ENCODE measurements around the gene KCNIP4.

The KCNIP4 gene

GRCh38 chr4:21795091-21795490 is 153.5 kb downstream of the KCNIP4 start:
- Mint-ChIP-seq H3K4me3 (no peak overlapping the region), H3K27me3 (no peaks in the 10 kb centered on the region), H3K27ac (no peak overlapping the region), H3K9me3 (peaks cover 3% of the 10 kb centered on the region), H3K36me3 (no peaks in the 10 kb centered on the region), H3K4me1 (no peaks in the 10 kb centered on the region)
- no peak for ATAC-seq (ENCODE audit: low read depth)
- DNase-seq (ENCODE audit: low spot score in 2 of 2), result no peak

DNA sequence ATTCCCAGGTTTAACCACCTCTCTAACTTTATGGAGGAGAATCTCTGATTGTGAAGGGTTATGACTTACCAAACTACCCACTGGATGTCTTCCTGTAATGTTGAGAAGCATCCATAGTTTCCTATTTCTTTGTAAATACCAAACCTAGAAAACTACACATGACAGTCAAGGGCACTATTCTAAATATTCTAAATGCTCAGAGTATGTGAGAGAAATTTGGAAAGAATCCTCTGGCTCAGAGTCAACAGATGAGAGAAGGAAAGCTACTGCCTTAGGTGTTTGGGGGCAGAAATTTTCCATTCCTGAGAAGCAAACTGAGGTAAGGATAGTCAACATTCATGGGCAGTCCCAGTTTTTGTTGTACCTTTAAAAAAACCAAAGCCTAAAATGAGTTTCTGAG is 155.8 kb downstream of the KCNIP4 start:
- no peak overlapping the region for H3K27ac Mint-ChIP-seq
- no peaks in the 10 kb centered on the region for H3K4me1 Mint-ChIP-seq
- no peak for ATAC-seq (ENCODE audit: low read depth)
- no peak overlapping the region for H3K4me3 Mint-ChIP-seq
- no peaks in the 10 kb centered on the region for H3K27me3 Mint-ChIP-seq
- no peak for DNase-seq (ENCODE audit: low spot score in 2 of 2)
- no peaks in the 10 kb centered on the region for H3K36me3 Mint-ChIP-seq
- peaks cover 3% of the 10 kb centered on the region for H3K9me3 Mint-ChIP-seq

- Mint-ChIP-seq H3K9me3 (peaks cover 3% of the 10 kb centered on the region), H3K36me3 (no peaks in the 10 kb centered on the region), H3K4me1 (no peaks in the 10 kb centered on the region), H3K27ac (no peak overlapping the region), H3K27me3 (no peaks in the 10 kb centered on the region), H3K4me3 (no peak overlapping the region)
- no peak for DNase-seq (ENCODE audit: low spot score in 2 of 2)
- no peak for ATAC-seq (ENCODE audit: low read depth)
Measured at GRCh38 chr4:21790438-21791029, 158.0 kb downstream of the KCNIP4 start.

- Mint-ChIP-seq H3K4me1 (no peaks in the 10 kb centered on the region), H3K36me3 (no peaks in the 10 kb centered on the region), H3K27ac (no peak overlapping the region), H3K27me3 (peaks cover 1% of the 10 kb centered on the region), H3K9me3 (peaks cover 3% of the 10 kb centered on the region), H3K4me3 (no peak overlapping the region)
- ATAC-seq (ENCODE audit: low read depth) (no peak), DNase-seq (ENCODE audit: low spot score in 2 of 2) (no peak)
Measured at GRCh38 chr4:21780148-21780547, 168.4 kb downstream of the KCNIP4 start.

DNA sequence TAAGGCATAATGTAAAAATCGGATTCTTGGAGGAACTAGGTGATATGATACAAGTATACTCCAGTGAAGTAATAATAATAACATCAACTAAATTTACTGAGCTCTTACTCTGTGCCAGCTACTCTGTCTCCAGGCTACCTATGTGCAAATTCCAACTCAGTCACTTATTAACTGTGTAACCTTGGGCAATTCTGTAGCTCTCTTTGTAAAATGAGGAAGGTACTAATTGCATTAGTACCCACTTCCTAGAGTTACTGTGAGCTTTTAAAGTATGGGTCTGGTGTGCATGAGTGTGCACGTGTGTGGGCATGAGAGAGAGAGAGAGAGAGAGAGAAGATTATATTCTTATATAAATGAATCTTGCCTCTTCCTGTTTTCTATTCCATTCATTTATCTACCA is 169.9 kb downstream of the KCNIP4 start:
- Mint-ChIP-seq H3K4me3 (no peak overlapping the region), H3K27ac (no peak overlapping the region), H3K9me3 (peaks cover 6% of the 10 kb centered on the region), H3K27me3 (peaks cover 1% of the 10 kb centered on the region), H3K36me3 (no peaks in the 10 kb centered on the region), H3K4me1 (no peaks in the 10 kb centered on the region)
- no peak for DNase-seq (ENCODE audit: low spot score in 2 of 2)
- no peak for ATAC-seq (ENCODE audit: low read depth)

GRCh38 chr4:21775703-21776102 is 172.9 kb downstream of the KCNIP4 start:
- ATAC-seq (ENCODE audit: low read depth) (no peak), DNase-seq (ENCODE audit: low spot score in 2 of 2) (no peak)
- Mint-ChIP-seq H3K4me3 (no peak overlapping the region), H3K27me3 (peaks cover 1% of the 10 kb centered on the region), H3K27ac (no peak overlapping the region), H3K9me3 (peaks cover 7% of the 10 kb centered on the region), H3K4me1 (no peaks in the 10 kb centered on the region), H3K36me3 (no peaks in the 10 kb centered on the region)

DNA sequence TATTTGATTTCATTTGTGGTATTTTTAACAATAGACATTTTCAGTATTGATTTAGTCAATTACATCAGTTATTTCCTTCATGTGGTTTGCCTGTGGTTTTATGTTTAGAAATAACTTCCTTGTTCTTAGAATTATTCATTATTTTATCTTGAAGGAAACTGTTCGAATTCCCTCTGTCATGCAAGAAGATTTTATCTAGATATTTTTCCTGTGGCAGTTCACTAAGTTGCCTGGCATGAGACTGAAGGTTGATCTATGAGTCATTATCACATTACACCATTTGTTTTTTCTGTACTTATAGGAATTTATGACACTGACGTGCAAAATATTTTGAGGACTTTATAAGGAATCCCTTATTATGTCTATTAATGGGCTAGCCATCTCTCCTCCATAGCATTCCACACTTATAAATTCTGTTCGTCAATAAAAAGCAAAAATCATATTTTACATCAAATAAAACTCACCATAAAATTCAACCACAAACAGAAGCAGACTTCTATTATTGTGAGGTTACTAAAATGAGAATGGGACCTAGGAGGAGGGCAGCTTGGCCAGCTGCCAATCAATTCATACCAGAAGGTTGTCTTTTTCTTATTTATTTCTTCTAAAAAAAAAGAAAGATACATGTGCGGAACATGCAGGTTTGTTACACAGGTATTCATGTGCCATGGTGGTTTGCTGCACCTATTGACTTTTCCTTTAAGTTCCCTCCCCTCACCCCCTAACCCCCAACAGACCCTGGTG is 179.0 kb downstream of the KCNIP4 start:
- Mint-ChIP-seq H3K9me3 (peaks cover 5% of the 10 kb centered on the region), H3K4me1 (no peaks in the 10 kb centered on the region), H3K4me3 (no peak overlapping the region), H3K36me3 (no peaks in the 10 kb centered on the region), H3K27me3 (no peaks in the 10 kb centered on the region), H3K27ac (no peak overlapping the region)
- DNase-seq (ENCODE audit: low spot score in 2 of 2) (no peak), ATAC-seq (ENCODE audit: low read depth) (no peak)

DNA sequence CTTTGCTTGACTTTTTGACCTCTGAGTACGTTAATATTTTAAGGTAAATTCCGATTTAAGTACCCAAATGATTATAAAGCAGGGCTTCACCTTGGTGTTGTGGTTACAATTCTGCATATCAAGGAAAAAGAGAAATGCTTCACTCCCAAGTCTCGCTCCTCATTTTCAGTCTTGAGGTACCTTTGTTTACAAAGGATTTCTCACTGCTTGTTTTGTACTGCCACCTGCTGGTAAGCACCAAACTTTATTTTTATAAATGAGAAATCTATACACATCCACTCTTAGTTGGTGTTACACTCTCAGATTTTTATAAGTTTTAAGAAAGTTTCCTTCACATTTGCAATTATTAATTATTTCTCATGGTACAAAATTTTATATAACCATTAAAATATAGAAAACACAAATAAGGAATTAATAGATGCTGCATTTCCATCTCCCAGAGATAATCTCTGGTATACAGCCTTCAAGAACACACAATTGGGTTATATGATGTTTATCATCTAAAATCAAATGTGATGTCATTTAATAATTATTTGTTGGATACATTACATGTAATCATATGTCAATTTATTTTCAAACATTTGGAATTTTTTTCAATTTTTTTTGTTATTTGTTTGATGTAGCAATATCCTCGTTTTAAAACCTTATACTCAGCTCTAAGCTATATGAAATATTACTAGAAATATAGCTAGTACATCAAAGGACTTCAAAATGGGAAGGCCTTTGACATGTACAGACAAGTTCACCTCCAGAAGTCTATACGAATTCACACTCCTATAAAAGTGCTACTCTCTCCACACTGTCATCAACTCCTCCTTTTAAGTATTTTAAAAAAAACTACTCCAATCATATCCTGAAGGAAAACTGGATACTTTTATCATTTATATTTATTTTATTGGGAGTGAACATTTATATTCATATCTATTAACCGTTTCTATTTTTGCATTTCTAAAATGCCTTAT is 179.9 kb downstream of the KCNIP4 start:
- no peak for DNase-seq (ENCODE audit: low spot score in 2 of 2)
- H3K4me1 Mint-ChIP-seq, result no peaks in the 10 kb centered on the region

DNA sequence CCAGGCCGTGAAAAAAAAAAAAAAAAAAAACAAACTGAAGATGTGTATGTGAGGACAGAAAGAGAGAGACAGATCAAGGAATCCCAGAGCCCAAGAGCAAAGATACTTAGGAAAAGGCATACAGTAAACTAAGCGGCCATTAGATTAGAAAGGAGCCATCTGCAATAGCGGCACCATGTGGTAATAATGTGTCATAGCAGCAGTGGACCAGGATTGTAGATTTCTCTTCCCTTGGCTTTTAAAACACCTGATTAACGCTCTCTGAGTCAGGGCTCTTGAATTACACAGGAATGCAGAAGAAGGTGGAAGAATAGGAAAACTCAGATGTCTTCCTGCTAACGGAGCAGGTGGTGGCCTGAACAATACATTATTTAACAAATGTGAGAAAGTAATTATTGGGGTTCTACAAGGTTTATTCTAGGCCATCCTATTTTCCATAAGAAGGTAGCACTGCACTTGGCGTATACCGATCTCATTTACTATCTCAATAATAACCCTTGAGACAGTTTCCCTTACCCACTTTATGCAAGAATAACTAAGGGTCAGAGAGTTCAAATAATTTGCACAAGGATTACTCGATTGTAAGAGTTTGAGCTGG is 182.7 kb downstream of the KCNIP4 start:
- Mint-ChIP-seq H3K27ac (no peak overlapping the region), H3K9me3 (no peaks in the 10 kb centered on the region), H3K4me1 (no peaks in the 10 kb centered on the region), H3K27me3 (no peaks in the 10 kb centered on the region), H3K36me3 (no peaks in the 10 kb centered on the region), H3K4me3 (no peak overlapping the region)
- ATAC-seq (ENCODE audit: low read depth) (no peak), DNase-seq (ENCODE audit: low spot score in 2 of 2) (no peak)

More for the DNA sequence above, 179.9 kb downstream of the KCNIP4 start:
- peaks cover 1% of the 10 kb centered on the region for H3K9me3 Mint-ChIP-seq
- H3K27ac Mint-ChIP-seq, result no peak overlapping the region
- H3K27me3 Mint-ChIP-seq, result no peaks in the 10 kb centered on the region
- no peaks in the 10 kb centered on the region for H3K36me3 Mint-ChIP-seq
- ATAC-seq (ENCODE audit: low read depth), result no peak
- H3K4me3 Mint-ChIP-seq, result no peak overlapping the region

GRCh38 chr4:21763855-21764254 is 184.7 kb downstream of the KCNIP4 start:
- Mint-ChIP-seq H3K4me3 (no peak overlapping the region), H3K4me1 (no peaks in the 10 kb centered on the region), H3K9me3 (no peaks in the 10 kb centered on the region), H3K36me3 (no peaks in the 10 kb centered on the region), H3K27me3 (no peaks in the 10 kb centered on the region), H3K27ac (no peak overlapping the region)
- DNase-seq (ENCODE audit: low spot score in 2 of 2), result no peak
- ATAC-seq (ENCODE audit: low read depth), result no peak

DNA sequence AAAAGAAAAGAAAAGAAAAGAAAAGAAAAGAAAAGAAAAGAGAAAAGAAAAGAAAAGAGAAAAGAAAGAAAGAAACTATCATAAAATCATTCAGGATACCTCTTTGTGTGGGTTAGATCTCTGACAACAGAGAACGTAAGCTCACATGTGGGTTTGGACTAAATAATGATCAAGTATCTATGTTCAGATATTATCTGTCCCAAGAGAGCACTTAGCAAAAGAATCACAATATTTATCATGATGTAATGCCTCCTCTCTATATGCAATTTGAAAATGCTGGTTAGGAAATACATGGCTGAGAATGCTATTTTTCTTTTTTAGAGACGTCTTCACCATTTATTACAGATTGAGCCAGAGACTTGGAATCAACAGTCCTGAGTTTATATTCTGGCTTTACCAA is 191.3 kb downstream of the KCNIP4 start:
- Mint-ChIP-seq H3K9me3 (no peaks in the 10 kb centered on the region), H3K4me1 (no peaks in the 10 kb centered on the region), H3K27ac (no peak overlapping the region), H3K36me3 (no peaks in the 10 kb centered on the region), H3K4me3 (no peak overlapping the region), H3K27me3 (no peaks in the 10 kb centered on the region)
- ATAC-seq (ENCODE audit: low read depth), result no peak
- DNase-seq (ENCODE audit: low spot score in 2 of 2), result no peak

GRCh38 chr4:21753084-21753760 is 195.3 kb downstream of the KCNIP4 start:
- Mint-ChIP-seq H3K36me3 (no peaks in the 10 kb centered on the region), H3K27me3 (no peaks in the 10 kb centered on the region), H3K4me1 (no peaks in the 10 kb centered on the region), H3K4me3 (no peak overlapping the region), H3K9me3 (no peaks in the 10 kb centered on the region), H3K27ac (no peak overlapping the region)
- DNase-seq (ENCODE audit: low spot score in 2 of 2), result no peak
- ATAC-seq (ENCODE audit: low read depth), result no peak

- DNase-seq (ENCODE audit: low spot score in 2 of 2) (no peak), ATAC-seq (ENCODE audit: low read depth) (no peak)
- Mint-ChIP-seq H3K4me1 (no peaks in the 10 kb centered on the region), H3K36me3 (no peaks in the 10 kb centered on the region), H3K4me3 (no peak overlapping the region), H3K27me3 (no peaks in the 10 kb centered on the region), H3K9me3 (no peaks in the 10 kb centered on the region), H3K27ac (no peak overlapping the region)
Measured at GRCh38 chr4:21752616-21753015, 196.0 kb downstream of the KCNIP4 start.

All from memory B cell (primary cell).